HUDEP-2 (cell line): ENCODE data around the gene PLEKHG2.

ENCODE experiments used
- DNase-seq, 76 experiments: peaks; one replicate each; lab custom pipeline; 2025; ENCODE audit not compliant: unreplicated experiment in 76 of 76; lab: John Stamatoyannopoulos, UW

Gene PLEKHG2

DNA sequence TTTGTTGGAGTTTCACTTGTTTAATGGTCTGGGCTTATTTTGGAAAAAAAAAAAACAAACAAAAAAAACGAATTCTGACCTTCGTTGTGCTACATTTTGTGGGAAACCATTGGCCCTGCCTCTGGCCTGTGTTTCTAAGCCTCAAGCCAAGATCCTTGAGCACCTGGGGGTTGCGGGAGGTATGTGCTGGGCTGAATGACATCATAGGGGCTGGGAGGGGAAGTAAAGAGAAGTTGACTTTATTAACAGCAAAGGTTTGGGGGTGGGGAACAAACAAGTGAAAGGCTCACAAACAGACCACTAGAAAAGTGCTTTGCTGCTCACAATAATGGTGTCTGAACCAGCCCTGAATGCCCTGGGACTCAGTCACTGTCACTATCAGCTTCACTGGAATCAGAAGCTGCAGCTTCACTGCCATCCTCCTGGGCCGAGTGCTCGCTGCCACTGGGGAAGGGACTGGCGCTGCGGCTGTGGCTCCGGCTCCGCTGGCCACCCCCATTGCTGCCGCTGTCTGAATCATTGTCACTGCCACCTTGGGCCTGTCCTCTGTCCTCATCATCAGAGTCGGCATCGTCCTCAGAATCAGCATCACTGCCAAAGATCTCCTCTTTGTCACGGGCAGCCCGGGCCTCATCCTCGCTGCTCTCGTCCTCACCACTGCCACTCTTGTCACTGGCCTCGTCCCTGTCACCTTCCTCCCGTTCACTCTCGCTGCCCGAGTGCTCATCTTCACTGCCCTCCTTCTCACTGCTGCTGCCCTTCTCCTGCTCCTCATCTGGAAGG lies 26.6 kb upstream of the PLEKHG2 start:
- DNase-seq = no peak

GRCh38 chr19:39386557-39386956 lies 25.9 kb upstream of the PLEKHG2 start:
- no peak for DNase-seq

DNA sequence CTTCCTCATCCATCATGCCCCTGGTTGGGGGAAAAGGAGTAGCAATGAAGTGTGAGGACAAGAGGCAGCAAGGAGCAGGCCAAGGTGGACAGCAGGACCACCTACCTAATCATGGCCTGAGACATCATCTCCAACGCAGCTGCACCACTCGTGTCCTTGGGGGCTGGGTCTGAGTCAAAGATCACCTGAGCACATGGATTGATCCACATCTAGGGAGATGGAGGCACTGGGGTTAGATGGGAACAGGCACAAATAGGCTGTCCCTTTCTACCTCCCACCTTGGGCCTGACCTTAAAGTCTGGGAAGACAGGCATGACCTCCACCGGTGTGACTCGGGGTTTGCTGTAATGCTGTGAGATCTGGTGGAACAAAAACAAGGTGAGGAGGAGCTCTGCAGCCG lies 23.8 kb upstream of the PLEKHG2 start:
- DNase-seq = no peak

GRCh38 chr19:39389631-39390414 lies 22.6 kb upstream of the PLEKHG2 start:
- no peak for DNase-seq

GRCh38 chr19:39390451-39390750 lies 22.1 kb upstream of the PLEKHG2 start:
- DNase-seq = peak in 3 of 76 experiments; percentile 17 to 40 (median 30)

DNA sequence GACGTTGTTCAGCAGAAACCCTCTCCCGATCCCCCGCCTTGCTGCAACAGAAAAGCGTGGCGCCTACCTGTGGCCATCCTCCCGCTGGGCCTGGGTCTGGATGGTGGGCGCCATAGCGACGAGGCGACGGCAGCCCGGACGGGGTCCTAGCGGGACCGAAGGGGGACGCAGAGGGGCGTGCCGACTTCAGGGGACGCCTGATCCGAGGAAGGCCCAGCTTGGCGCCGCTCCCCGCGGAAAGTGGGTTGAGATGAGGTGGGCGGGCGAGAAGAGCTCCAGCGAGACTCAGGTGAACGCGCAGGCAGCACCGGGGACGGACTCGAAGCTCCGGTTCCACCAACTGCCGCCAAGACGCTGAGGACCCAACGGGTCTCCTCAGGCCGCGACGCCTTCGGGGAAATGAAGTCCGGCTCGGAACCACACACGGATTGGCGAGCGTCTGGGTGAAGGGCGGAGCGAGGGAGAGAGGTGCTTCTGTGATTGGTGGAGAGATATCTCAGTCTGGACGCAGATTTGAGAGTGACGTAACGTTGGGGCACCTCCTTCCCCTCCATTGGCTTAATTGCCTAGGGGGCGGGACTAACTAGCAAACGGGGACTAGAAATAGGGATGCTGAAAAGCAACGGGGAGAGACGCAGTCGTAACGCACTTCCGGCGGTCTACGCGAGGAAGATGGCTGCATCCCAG lies 21.6 kb upstream of the PLEKHG2 start, which contains the start of the genes MED29 and PAF1:
MED29 (plus strand) TSS at position 628 of the 687 bp plus-strand sequence; CDS start at position 673, 45 bp downstream.
PAF1 (minus strand) TSS at position 356 of the 687 bp plus-strand sequence; CDS start at position 114, 242 bp downstream.
- peak in 75 of 76 experiments; percentile 87 to 100 (median 99) for DNase-seq

DNA sequence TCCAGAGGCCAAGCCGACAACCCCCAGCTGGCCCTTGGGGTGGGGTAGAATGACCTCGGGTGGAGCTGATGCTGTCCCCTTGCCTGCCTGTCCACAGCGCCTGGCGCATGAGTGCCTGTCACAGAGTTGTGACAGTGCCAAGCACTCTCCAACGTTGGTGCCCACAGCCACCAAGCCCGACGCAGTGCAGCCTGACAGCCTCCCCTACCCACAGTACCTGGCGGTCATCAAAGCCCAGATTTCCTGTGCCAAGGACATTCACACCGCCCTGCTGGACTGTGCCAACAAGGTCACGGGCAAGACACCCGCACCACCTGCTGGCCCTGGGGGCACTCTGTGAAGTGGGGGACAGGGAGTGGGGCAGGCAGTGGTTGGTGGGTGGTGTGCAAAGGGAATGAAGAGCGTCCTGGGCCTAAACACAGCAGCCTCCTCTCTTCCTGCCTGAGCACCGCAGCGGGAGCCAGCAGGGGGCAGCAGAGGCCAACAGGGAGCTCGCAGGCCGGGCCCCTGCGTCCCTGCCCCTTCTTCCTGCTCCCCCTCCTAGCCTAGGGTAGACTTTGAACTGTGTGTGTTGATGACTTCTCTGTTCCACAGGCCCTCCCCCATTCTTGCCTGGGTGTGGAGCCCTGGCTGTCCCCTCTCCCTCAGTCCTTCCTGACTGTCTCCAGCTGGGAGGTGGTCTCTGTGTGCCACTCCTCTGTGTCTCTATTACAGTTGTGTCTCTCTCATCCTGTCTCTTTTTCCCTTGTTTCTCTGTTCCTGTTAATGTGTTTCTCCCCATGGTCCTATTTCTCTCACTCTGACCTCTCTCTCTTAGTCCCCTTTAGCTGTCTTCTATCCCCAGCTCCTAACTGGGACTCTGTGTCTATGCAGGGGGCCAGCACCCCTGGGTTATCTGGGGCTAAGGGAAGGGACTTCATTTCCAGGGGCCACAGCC lies 14.8 kb upstream of the PLEKHG2 start:
- DNase-seq = peak in 73 of 76 experiments; percentile 45 to 94 (median 85)

GRCh38 chr19:39398297-39398864 lies 14.1 kb upstream of the PLEKHG2 start:
- peak in 72 of 76 experiments; percentile 30 to 86 (median 68) for DNase-seq

GRCh38 chr19:39399668-39400050 lies 12.8 kb upstream of the PLEKHG2 start:
- DNase-seq = peak in 22 of 76 experiments; percentile 9 to 57 (median 37)

GRCh38 chr19:39400061-39400460 lies 12.4 kb upstream of the PLEKHG2 start:
- no peak for DNase-seq

DNA sequence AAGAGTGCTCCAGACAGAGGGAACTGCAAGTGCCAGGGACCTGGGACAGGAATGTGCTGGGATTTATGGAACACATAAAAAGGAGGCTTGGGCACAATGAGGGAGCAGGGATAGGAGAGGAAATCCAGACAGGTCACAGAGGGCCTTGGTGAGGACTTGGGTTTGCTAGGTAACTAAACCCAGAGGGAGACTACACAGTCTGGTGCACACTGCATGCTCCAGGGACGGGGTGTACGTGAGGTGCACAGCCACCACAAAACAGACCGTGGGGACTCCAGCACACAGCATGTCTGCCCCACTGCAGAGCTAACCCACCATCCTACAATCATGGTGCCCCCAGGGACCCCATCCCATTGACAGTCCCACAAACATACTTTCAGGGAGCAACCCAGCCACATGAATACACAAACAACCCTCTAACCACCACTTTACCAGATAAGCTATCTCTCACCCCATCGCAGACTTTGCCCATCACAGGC lies 11.4 kb upstream of the PLEKHG2 start:
- peak in 14 of 76 experiments; percentile 53 to 69 (median 66) for DNase-seq

DNA sequence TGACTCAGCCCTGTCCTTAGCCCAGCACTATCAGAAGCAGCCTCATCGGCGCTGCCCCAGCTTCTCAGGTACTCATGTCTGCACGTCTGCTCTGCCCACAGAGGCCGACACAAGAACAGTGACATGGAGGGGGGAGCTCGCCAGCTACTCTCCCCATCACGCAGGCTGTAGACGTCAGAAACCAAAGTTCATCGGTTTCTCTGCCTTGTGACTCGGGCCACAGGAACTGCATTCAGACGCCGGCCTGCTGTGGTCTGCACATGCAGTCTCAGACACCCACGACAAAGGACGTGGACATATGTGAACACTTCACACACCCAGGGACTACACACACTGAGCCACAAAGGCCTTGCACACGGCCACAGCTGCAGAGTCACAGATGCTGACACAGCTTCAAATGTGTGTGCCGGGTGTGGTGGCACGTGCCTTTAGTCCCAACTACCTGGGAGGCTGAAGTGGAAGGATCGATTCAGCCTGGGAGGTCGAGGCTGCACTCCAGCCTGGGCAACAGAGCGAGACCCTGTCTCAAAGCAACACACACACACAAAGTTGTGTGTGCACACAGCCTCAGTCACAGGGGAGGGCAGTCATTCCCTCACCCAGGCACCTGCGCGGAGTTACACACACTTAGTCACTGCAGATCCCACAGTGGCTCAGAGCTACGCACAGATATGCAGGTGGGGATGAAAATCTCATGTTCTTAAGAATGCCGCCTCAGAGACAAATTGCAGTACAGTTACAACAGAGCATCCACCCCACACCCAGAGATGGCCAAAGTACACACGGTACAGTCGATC lies 10.7 kb upstream of the PLEKHG2 start:
- DNase-seq = peak in 74 of 76 experiments; percentile 52 to 94 (median 83)

GRCh38 chr19:39402346-39403300 lies 9.8 kb upstream of the PLEKHG2 start:
- peak in 71 of 76 experiments; percentile 23 to 90 (median 75) for DNase-seq

GRCh38 chr19:39403331-39404312 lies 8.8 kb upstream of the PLEKHG2 start:
- DNase-seq = peak in 74 of 76 experiments; percentile 30 to 96 (median 85)

- DNase-seq = no peak
Observed at GRCh38 chr19:39405261-39405957, 7.1 kb upstream of the PLEKHG2 start.
